GM19468 (cell line): Measurements from ENCODE around the gene MYO10.

Experiments used
- ATAC-seq: cut with Tn5 transposase; IDR thresholded peaks from one replicate; pipeline ENCODE4 v1.9.1; 2021; ENCODE audit warnings: mild to moderate bottlenecking, moderate library complexity, moderate number of reproducible peaks; ENCODE audit not compliant: unreplicated experiment; ENCODE audit errors: extremely low read depth

The MYO10 gene

GRCh38 chr5:16866795-16867576, 69.1 kb downstream of the MYO10 start:
- ATAC-seq = no peak

- no peak for ATAC-seq
Measured at GRCh38 chr5:16866273-16866672, 69.8 kb downstream of the MYO10 start.

- ATAC-seq = no peak
Measured at GRCh38 chr5:16865151-16865550, 70.9 kb downstream of the MYO10 start.

GRCh38 chr5:16864631-16865131, 71.4 kb downstream of the MYO10 start:
- no peak for ATAC-seq

- ATAC-seq = no peak
Measured at GRCh38 chr5:16863469-16863946, 72.6 kb downstream of the MYO10 start.

GRCh38 chr5:16862777-16863176, 73.3 kb downstream of the MYO10 start:
- ATAC-seq = no peak

- ATAC-seq = no peak
Measured at GRCh38 chr5:16859346-16859745, 76.7 kb downstream of the MYO10 start.

GRCh38 chr5:16858151-16858550, 77.9 kb downstream of the MYO10 start:
- no peak for ATAC-seq

- no peak for ATAC-seq
Measured at GRCh38 chr5:16857635-16858034, 78.5 kb downstream of the MYO10 start.

- no peak for ATAC-seq
Measured at GRCh38 chr5:16856531-16856930, 79.6 kb downstream of the MYO10 start.

GRCh38 chr5:16855898-16856297, 80.2 kb downstream of the MYO10 start:
- no peak for ATAC-seq

- no peak for ATAC-seq
Measured at GRCh38 chr5:16855485-16855884, 80.6 kb downstream of the MYO10 start.

- no peak for ATAC-seq
Measured at GRCh38 chr5:16854351-16854750, 81.7 kb downstream of the MYO10 start.

- no peak for ATAC-seq
Measured at GRCh38 chr5:16853518-16853917, 82.6 kb downstream of the MYO10 start.

- ATAC-seq = no peak
Measured at GRCh38 chr5:16852251-16853005, 83.7 kb downstream of the MYO10 start.

GRCh38 chr5:16849775-16850174, 86.3 kb downstream of the MYO10 start:
- ATAC-seq = no peak

GRCh38 chr5:16849181-16849580, 86.9 kb downstream of the MYO10 start:
- no peak for ATAC-seq

GRCh38 chr5:16844952-16845351, 91.1 kb downstream of the MYO10 start:
- ATAC-seq = no peak

GRCh38 chr5:16842896-16843295, 93.2 kb downstream of the MYO10 start:
- ATAC-seq = no peak

- no peak for ATAC-seq
Measured at GRCh38 chr5:16841416-16841815, 94.7 kb downstream of the MYO10 start.

GRCh38 chr5:16837305-16837704, 98.8 kb downstream of the MYO10 start:
- no peak for ATAC-seq
